Glutamatergic neuron (in vitro differentiated cells): Measurements from ENCODE around the gene CMKLR1. TPM values are rescaled to one million over a fixed set of nuclear protein-coding genes. Genes with fewer than 3 reads are reported as not detected.

Experiments used
- DNase-seq: peaks from one replicate; pipeline ENCODE4 v3.0.0; 2022
- H3K27ac Mint-ChIP-seq: one replicate; pipeline ENCODE4 v1.8.0; 2020; ENCODE audit warnings: mild to moderate bottlenecking, mixed read lengths, inconsistent platforms; ENCODE audit not compliant: unreplicated experiment
- H3K27me3 Mint-ChIP-seq: one replicate; pipeline ENCODE4 v1.8.0; 2020; ENCODE audit warnings: mild to moderate bottlenecking, moderate library complexity, mixed read lengths, inconsistent platforms; ENCODE audit not compliant: unreplicated experiment
- H3K36me3 Mint-ChIP-seq: one replicate; pipeline ENCODE4 v1.8.0; 2020; ENCODE audit warnings: mild to moderate bottlenecking, mixed read lengths, inconsistent platforms; ENCODE audit not compliant: unreplicated experiment
- H3K4me1 Mint-ChIP-seq: one replicate; pipeline ENCODE4 v1.8.0; 2020; ENCODE audit warnings: mild to moderate bottlenecking, low read depth, mixed read lengths, inconsistent platforms; ENCODE audit not compliant: unreplicated experiment
- H3K4me3 Mint-ChIP-seq: one replicate; pipeline ENCODE4 v1.8.0; 2020; ENCODE audit warnings: mild to moderate bottlenecking, mixed read lengths, inconsistent platforms; ENCODE audit not compliant: unreplicated experiment
- H3K9me3 Mint-ChIP-seq: one replicate; pipeline ENCODE4 v1.8.0; 2020; ENCODE audit warnings: mild to moderate bottlenecking, moderate library complexity, mixed read lengths, inconsistent platforms; ENCODE audit not compliant: unreplicated experiment
- CTCF ChIP-seq: fragments of 200-600 bp; sonication (generic); IDR thresholded peaks from one replicate; pipeline ENCODE4 v1.5.0; 2021; ENCODE audit not compliant: partially characterized antibody, unreplicated experiment
- total RNA-seq: library from RNA; stranded (reverse); fragmentation: NEBNext Ultra II Directional; extraction: Animal tissue kit (Norgen Biotek cat#: 25700); gene quantifications from one replicate; pipeline ENCODE4 v1.2.1, GENCODE V29; 2021; ENCODE audit not compliant: unreplicated experiment

The CMKLR1 gene
- total RNA-seq, 1 donor from 2014 or later = not detected

DNA sequence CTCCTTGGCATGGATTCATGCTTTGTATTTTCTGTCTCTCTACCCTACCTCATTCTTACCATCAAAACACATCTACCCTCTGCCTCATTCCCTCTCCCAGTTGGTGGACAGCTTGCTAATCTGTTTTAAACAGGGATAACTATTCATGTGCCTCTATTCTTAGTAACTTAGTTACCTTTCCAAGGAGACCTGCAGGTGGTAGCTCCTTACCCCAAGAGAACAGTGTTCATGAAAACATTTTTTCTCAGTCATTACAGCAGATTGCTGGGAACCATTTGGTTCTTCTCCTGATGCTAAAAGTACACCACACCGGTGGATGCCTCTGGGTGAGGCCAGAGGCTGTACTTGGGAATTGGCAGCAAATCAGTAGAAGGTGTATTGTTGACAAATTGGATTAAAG, 73.0 kb downstream of the CMKLR1 start:
- no peaks in the 10 kb centered on the region for H3K27me3 Mint-ChIP-seq
- no peak overlapping the region for H3K4me3 Mint-ChIP-seq

DNA sequence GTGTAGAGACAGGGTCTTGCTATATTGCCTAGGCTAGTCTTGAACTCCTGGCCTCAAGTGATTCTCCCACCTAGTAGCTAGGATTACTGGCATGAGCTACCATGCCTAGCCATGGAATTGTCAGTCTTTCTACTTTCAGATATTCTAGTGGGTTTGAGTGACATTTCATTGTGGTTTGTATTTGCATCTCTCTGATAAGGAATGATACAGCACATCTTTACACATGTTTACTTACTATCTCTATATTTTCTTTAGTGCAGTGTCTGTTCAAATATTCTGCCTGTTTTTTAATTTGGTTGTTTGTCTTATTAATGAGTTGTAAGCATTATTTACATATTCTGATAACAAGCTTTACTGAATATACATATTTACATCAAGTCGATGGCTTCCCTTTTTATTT, 73.6 kb downstream of the CMKLR1 start:
- H3K4me1 Mint-ChIP-seq = peaks cover 3% of the 10 kb centered on the region
- TF ChIP-seq CTCF = no peak
- H3K4me3 Mint-ChIP-seq = no peak overlapping the region
- peaks cover 7% of the 10 kb centered on the region for H3K9me3 Mint-ChIP-seq
- peaks cover 26% of the 10 kb centered on the region for H3K36me3 Mint-ChIP-seq
- no peaks in the 10 kb centered on the region for H3K27me3 Mint-ChIP-seq
- no peak overlapping the region for H3K27ac Mint-ChIP-seq
- DNase-seq = no peak

More for the DNA sequence above, 73.0 kb downstream of the CMKLR1 start:
- Mint-ChIP-seq H3K27ac (no peak overlapping the region), H3K9me3 (peaks cover 3% of the 10 kb centered on the region), H3K36me3 (peaks cover 19% of the 10 kb centered on the region), H3K4me1 (peaks cover 8% of the 10 kb centered on the region)
- TF ChIP-seq CTCF = no peak
- no peak for DNase-seq

DNA sequence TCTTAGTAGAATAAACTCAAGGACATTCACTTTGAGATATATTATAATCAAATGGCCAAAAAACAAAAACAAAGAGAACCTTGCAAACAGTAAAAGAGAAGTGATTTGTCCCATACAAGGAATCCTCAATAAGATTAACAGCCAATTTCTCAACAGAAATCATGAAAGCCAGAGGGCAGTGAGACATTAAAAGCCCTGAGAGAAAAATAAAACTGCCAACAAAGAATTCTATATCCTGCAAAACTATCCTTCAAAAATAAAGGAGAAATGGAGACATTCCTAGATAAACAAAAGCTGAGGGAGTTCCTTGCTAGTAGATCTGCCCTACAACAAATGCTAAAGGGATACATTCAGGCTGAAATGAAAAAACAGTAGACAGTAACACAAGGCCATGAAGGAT, 78.1 kb downstream of the CMKLR1 start:
- no peak for DNase-seq
- Mint-ChIP-seq H3K9me3 (peaks cover 9% of the 10 kb centered on the region), H3K27me3 (no peaks in the 10 kb centered on the region), H3K4me3 (no peak overlapping the region), H3K36me3 (peaks cover 40% of the 10 kb centered on the region), H3K4me1 (peaks cover 5% of the 10 kb centered on the region), H3K27ac (no peak overlapping the region)
- no peak for TF ChIP-seq CTCF

DNA sequence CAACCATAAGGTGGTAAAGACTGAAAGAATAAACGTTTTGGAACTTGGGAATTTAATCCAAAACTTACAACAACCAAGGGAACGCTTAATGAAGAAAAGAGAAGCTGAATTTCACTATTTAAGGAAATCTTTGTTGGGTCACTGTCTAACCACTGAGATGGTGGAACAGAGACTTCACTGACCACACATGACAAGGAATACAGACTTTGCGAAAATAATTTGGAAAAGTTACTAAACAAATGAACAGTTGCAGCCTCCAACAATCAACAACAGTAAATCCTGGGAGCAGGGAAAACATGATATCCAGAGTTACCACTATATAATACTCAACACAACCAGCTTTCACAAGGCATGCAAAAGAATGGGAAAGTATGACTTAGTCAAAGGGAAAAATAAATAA, 79.1 kb downstream of the CMKLR1 start:
- H3K27ac Mint-ChIP-seq = no peak overlapping the region
- peaks cover 40% of the 10 kb centered on the region for H3K36me3 Mint-ChIP-seq

DNA sequence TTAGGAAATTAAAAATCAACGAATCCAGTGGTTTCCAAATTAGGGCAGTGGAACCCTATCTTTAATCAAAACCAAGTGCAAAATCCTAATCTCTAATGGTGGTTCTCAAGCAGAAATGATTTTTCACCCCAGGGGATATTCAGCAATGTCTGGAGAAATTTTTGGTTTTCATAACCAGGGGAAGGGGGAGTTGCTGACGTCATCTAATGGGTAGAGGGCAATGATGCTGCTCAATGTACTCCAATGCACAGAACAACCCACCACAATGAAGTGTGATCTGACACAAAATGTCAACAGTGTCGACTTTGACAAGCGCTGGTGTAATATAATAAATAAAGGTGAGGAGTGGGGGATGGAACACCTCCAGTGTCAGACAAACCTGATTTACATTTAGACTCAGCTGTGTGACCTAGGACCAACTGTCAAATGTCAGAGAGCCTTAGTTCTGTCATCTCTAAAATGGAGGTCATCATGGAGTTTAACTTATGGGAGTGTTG, 81.5 kb downstream of the CMKLR1 start:
- no peak for TF ChIP-seq CTCF
- H3K27ac Mint-ChIP-seq = no peak overlapping the region

More for the DNA sequence above, 79.1 kb downstream of the CMKLR1 start:
- H3K27me3 Mint-ChIP-seq = no peaks in the 10 kb centered on the region
- H3K9me3 Mint-ChIP-seq = peaks cover 9% of the 10 kb centered on the region
- TF ChIP-seq CTCF = no peak
- DNase-seq = no peak
- no peak overlapping the region for H3K4me3 Mint-ChIP-seq
- H3K4me1 Mint-ChIP-seq = peaks cover 6% of the 10 kb centered on the region

More for the DNA sequence above, 81.5 kb downstream of the CMKLR1 start:
- Mint-ChIP-seq H3K4me1 (peaks cover 19% of the 10 kb centered on the region), H3K4me3 (no peak overlapping the region), H3K27me3 (peaks cover 2% of the 10 kb centered on the region), H3K9me3 (peaks cover 6% of the 10 kb centered on the region), H3K36me3 (peaks cover 33% of the 10 kb centered on the region)
- no peak for DNase-seq
